Cerebellar cortex (tissue), 1 donor: ENCODE results near the gene ATP1A4.
A peak's percentile ranks its signal among the peaks of the same experiment; 100 is the strongest.

Experiments used
- DNase-seq: peaks from one replicate; pipeline ENCODE4 v3.0.0-alpha.2; 2015; ENCODE audit warnings: low spot score

ATP1A4 gene

DNA sequence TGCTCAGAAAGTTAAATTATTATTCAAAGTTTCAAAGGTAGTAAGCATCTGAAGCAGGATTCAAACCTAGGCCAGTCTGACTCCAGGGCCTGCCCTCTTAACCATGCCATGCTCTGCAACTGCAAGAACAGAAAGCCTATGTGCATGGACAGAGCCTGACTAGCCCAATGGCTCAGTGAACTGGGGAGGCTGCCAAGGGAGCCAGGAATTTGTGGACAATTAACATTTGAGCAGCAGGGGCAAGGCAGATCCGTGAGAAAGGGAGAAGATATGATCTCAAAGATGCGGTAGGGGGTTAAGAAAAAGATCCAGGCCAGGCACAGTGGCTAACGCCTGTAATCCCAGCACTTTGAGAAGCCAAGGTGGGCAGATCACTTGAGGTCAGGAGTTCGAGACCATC, 6.5 kb upstream of the ATP1A4 start:
- DNase-seq: no peak

DNA sequence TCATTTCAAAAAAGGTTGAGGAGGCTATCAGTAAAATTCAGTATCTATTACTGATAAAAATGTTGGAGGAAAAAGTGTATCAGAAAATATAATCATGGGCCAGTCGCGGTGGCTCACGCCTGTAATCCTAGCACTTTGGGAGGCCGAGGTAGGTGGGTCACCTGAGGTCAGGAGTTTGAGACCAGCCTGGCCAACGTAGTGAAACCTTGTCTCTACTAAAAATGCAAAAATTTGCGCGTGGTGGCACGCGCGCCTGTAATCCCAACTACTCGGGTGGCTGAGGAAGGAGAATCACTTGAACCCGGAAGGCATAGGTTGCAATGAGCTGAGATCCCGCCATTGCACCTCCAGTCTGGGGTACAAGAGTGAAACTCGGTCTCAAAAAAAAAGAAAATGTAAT, 5.3 kb upstream of the ATP1A4 start:
- DNase-seq: no peak

DNA sequence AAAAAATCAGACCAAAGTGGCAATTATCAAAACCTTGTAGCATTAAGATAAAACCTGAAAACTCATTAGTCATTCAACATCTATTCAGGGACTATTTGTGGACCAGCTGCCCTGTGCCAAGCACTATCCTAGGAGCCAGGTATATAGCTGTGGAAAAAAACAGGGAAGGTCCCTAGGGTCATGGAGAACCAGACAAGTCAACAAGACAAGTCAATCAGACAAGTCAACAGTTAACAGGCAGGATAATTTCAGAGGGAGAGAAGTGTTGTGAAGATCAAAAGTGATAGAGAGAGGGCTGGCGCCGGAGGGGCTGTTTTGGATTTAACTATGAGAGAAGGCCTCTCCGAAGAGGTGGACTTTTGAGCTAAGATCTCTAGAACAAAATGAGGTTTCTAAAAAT, 3.3 kb upstream of the ATP1A4 start:
- DNase-seq: no peak

DNA sequence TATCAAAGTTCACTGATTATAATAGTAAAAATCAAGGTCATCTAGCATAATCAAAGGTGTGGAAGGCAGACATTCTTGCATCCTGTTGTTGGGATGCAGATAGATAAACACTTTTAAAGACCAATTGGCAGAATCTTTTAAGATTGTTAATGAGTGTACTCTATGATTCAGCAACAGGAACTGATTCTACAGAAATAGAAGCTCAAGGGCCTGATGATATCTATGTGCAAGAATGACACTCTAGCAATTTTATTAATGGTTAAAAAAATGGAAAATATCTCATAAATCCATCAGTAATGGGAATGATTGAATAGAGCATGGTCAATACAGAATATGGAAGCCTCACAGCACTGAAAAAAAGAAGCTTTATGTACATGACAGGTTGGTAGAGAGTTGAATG, 2.2 kb upstream of the ATP1A4 start:
- no peak for DNase-seq

DNA sequence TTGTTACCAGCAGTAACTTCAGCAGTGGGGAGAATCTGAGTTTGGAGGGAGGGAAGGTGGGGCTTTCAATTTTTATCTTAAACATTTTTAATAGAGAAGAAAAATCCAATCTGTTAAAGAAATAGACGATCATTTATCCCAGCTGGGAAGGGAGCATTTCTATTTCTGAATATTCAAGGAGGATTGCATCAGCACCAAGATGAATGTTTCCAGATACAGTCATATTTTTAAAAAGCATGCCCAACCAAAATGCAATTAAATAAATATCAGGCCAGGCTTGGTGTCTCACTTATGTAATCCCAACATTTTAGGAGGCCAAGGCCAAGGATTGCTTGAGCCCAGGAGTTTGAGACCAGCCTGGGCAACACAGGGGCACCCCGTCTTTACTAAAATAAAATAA, 1.7 kb upstream of the ATP1A4 start:
- no peak for DNase-seq

DNA sequence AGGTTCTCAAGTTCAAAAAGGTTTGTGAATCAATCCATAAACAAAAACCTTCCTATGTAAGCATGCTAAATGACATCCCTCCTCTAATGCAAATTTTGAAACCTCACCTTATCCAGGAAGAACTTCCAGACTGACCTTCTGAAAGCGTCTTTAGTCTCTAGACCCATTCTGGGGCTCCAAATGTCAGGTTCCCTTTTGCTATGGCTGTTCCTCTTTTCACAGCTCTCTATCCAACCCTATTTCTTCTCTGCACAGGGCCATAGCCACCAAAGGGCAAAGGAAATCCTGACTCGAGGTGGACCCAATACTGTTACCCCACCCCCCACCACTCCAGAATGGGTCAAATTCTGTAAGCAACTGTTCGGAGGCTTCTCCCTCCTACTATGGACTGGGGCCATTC, 3.4 kb downstream of the ATP1A4 start:
- no peak for DNase-seq

DNA sequence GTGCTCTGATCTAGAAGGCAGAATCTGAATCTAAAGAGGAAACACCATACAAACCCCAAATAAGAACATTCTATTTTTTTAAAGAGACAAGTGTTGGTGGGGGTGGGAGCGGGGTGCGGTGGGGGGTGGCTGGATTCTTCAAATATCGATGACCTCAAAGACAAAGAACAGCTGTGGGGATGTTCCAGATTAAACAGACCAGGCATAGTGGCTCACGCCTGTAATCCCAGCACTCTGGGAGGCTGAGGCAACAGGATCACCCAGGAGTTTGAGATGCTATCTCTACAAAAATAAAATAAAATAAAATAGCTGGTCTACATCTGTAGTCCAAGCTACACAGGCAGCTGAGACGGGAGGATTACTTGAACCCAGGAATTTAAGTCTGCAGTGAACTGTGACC, 5.0 kb downstream of the ATP1A4 start:
- no peak for DNase-seq

DNA sequence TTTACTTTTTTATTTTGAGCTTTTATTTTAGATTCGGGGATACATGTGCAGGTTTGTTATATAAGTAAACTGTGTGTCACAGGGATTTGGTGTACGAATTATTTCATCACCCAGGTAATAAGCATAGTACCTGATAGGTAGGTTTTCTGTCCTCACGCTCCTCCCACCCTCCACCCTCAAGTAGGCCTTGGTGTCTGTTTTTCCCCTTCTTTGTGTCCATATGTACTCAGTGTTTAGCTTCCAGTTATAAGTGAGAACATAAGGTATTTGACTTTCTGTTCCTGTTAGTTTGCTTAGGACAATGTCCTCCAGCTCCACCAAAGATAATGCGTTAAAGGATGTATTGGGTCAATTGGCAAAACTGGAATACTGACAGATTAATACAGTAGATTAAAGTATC, 5.8 kb downstream of the ATP1A4 start:
- no peak for DNase-seq

DNA sequence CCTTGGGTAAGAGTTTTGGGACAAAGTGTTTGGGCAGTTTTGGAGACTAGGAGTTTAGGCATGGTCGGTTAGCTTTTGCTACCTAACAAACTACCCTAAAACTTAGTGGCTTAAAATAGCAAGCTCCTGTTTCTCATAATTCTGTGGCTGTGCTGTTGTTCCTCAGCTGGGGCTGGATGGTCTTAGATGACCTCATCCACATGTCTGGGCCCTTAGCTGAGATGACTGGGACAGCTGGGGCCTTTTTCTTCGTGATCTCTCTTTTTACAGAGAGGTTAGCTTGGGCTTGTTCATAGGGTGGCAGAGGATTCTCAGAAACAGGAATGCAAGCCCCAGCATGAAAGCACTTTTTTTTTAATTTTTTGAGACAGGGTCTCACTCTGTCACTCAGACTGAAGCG, 6.6 kb downstream of the ATP1A4 start:
- no peak for DNase-seq

DNA sequence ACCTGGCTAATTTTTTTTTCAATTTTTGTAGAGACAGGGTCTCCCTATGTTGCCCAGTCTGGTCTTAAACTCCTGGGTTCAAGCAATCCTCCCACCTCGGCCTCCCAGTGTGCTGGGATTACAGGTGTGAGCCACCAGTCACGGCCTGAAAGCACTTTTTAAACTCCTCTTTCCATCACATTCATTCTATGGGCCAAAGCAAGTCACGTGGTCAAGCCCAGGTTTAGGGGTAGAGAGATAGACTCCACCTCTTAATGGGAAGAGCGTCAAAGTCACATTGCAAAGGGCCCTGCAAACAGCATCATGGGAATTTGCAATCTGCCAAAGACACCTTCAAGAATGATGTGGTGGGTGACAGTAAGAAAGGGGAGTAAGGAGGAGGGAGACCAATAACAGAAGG, 7.1 kb downstream of the ATP1A4 start:
- DNase-seq: no peak

DNA sequence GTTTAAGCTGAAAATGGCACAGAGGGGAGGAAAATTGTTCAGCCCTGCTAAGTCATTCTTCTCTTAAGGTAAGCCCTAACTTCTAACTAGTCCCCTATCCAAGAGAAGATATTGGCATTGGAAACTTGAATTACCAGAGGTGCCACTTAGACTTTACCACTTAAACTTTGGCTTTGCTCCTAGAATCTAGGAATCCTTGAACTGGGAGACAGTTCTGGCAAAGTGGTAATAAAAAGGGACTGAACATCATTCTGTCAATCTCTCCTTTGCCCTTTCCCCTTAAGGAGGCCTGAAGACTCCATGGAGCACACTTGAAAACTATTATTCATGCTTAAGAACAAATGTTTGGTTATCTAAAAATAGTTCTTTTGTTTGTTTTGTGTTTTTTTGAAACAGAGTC, 8.4 kb downstream of the ATP1A4 start:
- no peak for DNase-seq

DNA sequence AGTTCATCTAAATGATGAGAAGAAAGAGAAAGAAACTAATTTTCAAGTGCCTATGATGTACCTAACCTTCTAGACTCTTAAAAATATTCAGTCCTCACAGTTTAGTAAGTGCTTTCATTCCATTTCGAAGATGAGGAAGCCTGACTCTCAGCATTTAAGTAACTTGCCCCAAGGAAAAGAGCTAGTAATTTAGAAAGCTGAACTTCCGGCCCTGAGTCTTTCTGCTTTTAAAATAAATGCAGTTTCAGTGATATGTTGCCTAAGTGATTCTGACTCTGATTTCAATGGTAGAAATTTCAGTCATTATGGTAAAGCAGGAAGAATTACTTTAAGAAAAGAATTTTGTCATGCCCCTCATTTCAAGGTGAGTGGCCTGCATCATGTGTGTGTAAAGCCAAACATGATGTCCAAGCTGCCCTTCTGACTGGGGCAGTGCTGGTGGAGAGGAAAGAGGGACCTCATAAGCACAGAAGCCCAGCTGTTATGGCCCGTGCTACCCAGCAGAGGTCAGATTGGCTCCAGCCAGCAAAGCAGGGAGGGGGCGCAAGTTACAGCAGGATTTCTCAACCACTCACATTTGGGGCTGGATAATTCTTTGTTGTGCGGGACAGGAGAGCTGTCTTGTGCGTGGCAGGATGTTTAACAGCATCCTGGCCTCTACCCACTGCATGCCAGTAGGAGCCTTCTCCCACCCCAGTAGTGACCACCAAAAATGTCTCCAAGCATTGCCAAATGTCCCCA, 10.7 kb downstream of the ATP1A4 start:
- DNase-seq: peak; percentile 26

DNA sequence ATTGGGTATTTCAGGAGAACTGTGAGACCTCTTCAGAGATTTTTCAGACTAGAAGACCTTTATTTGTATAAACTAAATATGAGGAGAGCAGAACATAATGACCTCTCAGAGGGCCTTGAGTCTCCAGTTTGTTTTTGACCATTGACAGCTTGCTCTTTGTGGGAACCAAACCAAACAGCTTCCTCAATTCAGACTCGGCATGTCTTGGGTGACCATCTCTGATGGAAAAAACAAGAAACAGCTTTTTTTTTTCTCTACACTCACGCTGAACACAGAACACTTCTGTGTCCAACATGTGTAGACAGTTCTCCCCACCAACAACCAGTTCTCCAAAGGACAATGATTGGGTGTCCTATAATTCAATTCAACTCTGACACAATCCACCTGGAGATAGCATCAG, 11.5 kb downstream of the ATP1A4 start:
- no peak for DNase-seq

DNA sequence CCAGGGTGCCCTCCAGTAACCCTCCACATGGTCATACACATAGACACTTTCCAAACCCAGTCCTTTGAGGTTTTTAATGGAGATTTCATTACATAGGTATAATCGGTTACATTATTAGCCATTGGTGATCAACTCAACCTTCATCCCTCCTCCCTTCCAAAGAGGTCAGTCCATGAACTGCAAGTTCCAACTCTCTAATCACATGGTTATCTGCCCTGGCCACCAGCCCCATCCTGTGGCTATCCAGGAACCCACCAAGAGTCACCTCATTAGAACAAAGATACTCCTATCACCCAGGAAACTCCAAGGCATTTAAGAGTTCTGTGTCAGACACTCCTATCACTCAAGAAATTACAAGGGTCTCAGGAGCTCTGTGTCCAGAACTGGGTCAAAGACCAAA, 12.2 kb downstream of the ATP1A4 start:
- no peak for DNase-seq

DNA sequence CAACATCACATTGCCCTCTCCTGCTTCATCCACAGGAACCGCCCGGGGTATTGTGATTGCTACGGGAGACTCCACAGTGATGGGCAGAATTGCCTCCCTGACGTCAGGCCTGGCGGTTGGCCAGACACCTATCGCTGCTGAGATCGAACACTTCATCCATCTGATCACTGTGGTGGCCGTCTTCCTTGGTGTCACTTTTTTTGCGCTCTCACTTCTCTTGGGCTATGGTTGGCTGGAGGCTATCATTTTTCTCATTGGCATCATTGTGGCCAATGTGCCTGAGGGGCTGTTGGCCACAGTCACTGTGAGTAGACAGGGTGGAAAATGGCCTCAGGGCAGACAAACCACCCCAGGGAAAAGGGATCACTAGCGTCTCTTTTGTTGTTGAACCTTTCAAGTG, 12.7 kb downstream of the ATP1A4 start:
- DNase-seq: no peak

DNA sequence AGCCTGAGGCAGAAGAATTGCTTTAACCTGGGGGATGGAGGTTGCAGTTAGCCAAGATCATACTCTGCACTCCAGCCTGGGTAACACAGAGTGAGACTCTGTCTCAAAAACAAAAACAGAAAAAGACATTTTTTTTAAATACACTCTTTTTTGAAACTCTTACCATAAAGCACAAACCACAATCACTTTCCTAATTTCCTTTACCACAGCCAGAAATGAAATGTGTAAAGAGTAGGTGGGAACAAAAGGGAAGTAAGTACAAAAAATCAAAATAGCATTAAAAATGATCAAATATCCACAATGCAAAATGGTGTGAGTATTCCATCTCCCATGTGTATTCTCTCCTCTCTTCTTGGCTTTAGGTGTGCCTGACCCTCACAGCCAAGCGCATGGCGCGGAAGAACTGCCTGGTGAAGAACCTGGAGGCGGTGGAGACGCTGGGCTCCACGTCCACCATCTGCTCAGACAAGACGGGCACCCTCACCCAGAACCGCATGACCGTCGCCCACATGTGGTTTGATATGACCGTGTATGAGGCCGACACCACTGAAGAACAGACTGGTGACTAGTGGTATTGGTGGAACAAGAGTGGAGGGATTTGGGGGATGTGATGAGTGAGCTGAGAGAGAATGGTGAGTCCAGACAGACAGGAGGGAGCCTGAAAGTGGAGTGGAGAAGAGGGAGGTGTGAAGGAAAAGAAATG, 14.9 kb downstream of the ATP1A4 start:
- DNase-seq: no peak

DNA sequence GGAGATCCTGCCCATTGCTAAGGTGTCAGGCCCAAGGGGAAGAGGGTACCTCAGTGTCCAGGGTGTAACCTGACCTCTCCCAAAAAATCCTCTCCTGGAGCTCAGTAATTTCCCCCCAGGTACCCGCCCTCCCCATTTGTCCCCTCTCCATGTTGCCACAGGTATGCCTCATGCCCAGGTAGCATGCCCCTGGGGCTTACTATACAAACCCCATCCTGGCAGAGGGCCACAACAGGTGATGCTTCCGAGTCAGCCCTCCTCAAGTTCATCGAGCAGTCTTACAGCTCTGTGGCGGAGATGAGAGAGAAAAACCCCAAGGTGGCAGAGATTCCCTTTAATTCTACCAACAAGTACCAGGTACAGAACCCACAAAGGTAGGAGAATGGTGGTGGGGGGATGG, 15.7 kb downstream of the ATP1A4 start:
- no peak for DNase-seq

DNA sequence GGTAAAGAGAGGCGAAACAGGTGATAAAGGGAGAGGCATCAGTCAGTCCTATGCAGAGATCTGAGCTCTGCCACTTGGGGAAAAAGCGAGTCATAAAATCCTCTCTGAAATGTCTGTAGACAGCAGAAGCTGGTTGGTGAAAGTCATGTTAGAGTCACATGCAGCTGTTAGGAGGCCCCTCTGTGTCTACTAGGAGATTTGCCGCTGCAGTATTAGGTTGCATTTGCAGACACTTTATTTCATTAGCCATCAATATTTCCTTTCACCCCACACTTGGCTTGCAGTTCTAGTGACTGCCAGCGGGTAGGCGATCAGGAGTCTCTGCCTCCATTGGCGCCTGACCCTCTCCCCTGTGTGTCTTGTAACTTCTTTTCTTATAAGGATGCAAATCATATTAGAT, 16.2 kb downstream of the ATP1A4 start:
- no peak for DNase-seq

DNA sequence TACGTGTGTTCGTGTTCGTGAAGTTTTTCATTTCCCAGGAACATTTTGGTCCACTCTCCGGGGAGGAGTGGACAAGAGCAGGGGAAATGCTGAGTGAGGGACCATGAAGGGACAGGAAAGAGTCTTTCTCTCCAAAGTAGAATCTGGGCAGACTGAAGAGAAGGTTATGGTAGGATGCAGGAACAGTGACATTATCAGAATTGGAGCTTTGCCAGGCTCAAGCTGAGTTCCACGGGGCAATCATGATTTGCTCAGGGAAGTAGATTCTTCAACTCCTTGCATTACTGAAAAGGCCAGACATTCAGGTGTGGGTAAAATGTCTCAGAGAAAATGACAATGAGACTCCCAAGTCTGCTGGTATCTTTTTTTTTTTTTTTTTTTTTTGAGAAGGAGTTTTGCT, 16.6 kb downstream of the ATP1A4 start:
- no peak for DNase-seq

DNA sequence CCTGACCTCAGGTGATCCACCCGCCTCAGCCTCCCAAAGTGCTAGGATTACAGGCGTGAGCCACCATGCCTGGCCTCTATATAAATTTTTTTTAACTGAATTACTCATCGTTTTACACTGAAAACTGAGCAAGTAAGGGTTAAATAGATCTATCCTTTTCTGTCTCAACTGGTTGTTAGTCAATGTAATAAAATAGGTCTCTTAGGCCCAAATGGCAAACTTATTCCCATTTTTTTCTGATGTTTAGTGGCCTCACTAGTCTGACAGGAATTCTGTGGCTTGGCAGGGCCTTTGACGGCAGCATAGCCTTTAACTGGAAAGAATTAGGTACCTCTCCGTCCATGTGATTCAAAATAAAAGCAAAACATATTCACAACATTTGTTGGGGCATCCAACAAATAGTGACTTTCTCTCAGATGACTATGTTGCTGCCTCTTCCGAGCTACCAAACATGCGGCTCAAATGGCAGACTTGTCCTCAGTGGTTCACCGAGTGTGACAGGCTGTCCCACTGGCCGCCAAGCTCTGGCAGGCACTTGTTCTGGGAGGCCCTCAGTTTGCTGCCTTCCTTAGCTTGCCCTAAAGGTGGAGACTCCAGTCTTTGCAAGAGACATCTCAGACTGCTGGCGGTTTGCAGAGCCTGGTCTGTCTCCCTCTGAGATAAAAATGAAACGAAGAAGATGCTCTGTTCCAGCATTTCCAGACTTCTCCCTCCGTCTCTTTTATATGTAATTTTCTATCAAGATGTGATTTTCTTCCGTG, 17.4 kb downstream of the ATP1A4 start:
- peak; percentile 81 for DNase-seq

DNA sequence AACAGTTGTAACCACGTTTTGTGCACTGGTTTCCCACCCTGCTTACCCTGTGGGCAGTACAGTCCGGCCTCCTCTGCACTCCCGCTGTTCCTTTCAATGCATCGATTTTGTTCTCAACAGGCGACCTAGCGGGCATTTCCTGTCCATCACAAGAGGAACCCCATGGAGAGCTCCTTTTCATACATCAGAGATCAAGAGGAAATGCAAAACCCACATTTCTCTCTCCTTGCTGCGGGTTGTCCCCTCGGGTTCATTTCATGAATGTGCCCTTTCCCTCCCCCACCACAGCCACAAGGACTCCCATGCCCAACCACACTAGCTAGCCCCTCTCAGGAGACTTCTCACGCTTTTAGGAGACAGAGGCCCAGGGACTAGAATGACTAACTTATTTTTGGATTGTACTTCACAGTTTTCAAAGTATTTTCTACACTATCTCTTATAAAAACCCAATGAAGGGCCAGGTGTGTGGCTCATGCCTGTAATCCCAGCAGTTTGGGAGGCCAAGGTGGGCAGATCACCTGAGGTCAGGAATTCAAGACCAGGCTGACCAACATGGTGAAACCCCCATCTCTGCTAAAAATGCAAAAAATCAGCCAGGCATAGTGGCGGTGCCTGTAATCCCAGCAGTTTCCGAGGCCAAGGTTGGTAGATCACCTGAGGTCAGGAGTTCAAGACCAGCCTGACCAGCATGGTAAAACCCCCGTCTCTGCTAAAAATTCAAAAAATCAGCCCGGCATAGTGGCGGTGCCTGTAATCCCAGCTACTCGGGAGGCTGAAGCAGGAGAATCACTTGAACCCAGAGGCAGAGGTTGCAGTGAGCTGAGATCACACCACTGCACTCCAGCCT, 18.4 kb downstream of the ATP1A4 start:
- no peak for DNase-seq

DNA sequence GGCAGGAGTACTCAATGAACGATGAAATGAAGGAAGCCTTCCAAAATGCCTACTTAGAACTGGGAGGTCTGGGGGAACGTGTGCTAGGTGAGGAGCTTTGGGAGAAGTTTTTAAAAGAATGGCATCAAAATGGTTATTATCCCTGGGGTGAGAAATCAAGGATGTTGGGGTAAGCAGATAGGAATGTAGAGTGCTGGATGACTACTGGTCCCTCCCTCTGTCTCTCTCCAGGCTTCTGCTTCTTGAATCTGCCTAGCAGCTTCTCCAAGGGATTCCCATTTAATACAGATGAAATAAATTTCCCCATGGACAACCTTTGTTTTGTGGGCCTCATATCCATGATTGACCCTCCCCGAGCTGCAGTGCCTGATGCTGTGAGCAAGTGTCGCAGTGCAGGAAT, 20.0 kb downstream of the ATP1A4 start:
- no peak for DNase-seq
